ENCODE measurements around the gene BRF1.
A peak's percentile ranks its signal among the peaks of the same experiment; 100 is the strongest.
"Not testable (repeated sequence)": the region's sequence is repeated elsewhere in the genome, so short reads cannot be mapped to it uniquely, and the experiment has no call there.

BRF1 gene

DNA sequence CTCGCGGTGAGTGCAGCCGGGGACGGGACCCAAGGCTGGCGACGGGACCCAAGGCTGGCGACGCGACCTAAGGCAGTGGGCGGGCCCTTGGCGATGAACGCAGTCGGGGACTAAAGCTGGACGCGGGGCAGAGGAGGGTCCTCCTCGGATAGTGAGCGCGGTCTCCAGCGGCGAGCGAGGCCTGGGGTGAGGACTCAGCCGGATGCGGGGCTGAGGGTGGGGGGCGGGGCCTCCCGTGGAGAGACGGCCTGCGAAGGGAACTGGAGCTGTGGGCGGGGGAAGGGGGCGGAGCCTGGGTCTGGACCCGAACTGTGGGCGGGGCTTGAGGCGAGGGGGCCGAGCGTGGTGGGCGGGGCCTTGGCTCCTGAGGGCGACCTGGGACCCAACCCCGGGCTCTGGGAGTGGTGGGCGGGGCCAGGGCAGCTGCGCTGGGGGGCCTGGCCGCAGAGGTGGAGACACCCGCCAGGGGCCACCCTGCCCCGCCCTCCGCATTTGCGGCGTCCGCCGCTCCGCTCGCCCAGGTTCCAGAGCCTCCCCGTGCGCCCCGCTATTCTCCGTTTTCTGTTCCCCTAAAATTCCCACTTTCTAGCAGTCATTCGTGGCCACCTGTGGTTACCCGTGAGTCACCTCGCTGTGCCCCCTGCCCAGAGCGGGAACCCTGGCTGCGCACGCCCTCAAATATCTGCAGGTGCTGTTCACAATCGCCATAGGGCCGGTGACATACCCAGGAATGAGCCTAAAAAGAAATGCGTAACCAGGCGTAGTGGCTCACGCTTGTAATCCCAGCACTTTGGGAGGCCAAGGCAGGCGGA lies 508 bp upstream of the BRF1 start:
- peak overlapping the region; percentile 95 for H3K27ac ChIP-seq
- POLR2A ChIA-PET (ENCODE audit: low non-redundant PET) = interaction anchor here (0.6 to 1.0 kb wide), 6 partner anchors 85 to 334 kb away, joined by 3 to 7 read pairs (median 4); no protein-coding TSS in a partner anchor
- peak; percentile 98 for DNase-seq (ENCODE audit: low spot score)
- CTCF ChIA-PET = interaction anchor here (0.6 kb wide), 1 partner anchor 188 kb away, joined by 3 read pairs; no protein-coding TSS in a partner anchor
- TF ChIP-seq, protein P1, sequence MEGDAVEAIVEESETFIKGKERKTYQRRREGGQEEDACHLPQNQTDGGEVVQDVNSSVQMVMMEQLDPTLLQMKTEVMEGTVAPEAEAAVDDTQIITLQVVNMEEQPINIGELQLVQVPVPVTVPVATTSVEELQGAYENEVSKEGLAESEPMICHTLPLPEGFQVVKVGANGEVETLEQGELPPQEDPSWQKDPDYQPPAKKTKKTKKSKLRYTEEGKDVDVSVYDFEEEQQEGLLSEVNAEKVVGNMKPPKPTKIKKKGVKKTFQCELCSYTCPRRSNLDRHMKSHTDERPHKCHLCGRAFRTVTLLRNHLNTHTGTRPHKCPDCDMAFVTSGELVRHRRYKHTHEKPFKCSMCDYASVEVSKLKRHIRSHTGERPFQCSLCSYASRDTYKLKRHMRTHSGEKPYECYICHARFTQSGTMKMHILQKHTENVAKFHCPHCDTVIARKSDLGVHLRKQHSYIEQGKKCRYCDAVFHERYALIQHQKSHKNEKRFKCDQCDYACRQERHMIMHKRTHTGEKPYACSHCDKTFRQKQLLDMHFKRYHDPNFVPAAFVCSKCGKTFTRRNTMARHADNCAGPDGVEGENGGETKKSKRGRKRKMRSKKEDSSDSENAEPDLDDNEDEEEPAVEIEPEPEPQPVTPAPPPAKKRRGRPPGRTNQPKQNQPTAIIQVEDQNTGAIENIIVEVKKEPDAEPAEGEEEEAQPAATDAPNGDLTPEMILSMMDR (conservative IDR thresholded peaks at IDR 0.05; ENCODE audit: low read depth) = no peak

DNA sequence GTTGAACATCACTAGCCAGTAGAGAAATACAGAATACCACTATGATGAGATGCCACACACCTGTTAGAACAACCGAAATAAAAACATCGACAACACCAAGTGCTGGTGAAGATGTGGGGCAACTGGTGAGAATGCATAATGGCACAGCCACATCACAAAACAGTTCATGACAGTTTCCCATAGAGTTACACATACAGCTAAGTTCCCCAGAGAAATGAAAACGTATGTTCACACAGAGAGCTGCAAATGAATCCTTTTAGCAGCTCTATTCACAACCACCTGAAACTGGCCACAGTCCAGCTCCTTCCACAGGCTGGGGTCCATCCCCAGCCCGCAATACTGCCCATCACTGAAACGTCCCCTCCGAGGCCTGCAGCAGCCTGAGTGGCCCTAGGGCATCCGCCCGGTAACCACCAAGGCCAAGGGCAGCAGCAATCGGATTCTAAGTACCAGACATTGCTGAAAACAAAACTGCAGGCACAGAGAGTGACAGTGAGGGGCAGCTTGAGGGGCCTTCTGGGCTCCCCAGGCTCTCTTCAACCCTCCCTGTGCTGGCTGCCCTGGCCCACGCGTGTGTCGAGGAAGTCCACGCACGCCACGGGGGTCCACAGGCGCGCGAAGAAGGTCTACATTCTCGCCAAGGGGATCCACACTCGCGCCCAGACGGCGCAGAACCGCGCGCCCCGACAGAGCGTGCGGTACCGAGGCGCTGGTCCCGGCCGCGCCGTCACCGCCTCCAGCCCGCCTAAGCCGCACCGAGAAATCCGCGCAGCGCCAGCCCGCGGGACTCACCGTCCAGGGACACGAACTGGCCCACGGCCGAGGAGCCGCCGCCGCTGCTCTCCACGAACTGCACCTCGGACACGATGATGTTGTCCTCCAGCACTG lies 903 bp downstream of the BRF1 start:
- POLR2A ChIA-PET (ENCODE audit: low non-redundant PET) = no interaction called here
- TF ChIP-seq, protein P1 (conservative IDR thresholded peaks at IDR 0.05; ENCODE audit: low read depth) = no peak
- H3K27ac ChIP-seq = peak overlapping the region; percentile 95
- CTCF ChIA-PET = interaction anchor here (0.6 to 0.7 kb wide), 2 partner anchors 14 to 15 kb away, joined by 3 read pairs; no protein-coding TSS in a partner anchor
- DNase-seq (ENCODE audit: low spot score) = no peak

DNA sequence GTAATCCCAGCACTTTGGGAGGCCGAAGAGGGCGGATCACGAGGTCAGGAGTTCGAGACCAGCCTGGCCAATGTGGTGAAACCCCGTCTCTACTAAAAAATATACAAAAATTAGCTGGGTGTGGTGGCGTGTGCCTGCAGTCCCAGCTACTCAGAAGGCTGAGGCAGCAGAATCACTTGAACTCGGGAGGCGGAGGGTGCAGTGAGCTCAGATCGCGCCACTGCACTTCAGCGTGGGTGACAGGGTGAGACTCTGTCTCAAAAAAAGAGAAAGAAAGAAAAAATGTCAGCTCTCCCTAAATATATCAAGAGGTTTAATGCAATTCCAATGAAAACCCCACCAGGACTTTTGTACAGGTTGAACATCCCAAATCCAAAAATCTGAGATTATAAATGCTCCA lies 3.5 kb downstream of the BRF1 start:
- POLR2A ChIA-PET (ENCODE audit: low non-redundant PET); H3K27ac ChIP-seq; DNase-seq (ENCODE audit: low spot score): not testable (repeated sequence)
- CTCF ChIA-PET = interaction anchor here (0.7 kb wide), 2 partner anchors 69 to 118 kb away, joined by 4 to 5 read pairs; no protein-coding TSS in a partner anchor

DNA sequence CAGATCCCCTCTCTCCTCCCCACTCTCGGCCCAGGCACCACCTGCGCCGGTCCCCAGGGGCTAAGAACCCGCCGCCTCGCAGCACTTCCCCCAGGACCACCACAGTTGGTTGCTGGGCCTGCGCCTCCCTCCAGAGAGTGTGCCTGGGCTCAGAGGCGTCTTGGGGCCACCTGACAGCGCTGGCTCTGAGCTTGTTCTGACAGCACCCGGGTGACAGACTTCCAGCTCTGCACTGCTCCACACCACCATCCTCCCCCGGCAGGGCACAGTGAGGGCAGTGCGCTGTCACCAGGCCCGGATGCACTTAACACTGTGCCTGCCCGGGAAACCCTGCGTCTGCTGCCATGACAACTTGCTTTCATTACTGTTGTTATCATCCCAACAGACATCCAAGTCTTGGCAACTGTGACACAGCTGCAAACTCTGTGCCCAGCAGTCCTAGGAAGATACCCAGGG lies 6.6 kb downstream of the BRF1 start:
- POLR2A ChIA-PET (ENCODE audit: low non-redundant PET) = interaction anchor here (0.6 kb wide), 1 partner anchor 24 kb away, joined by 6 read pairs; no protein-coding TSS in a partner anchor
- no peak for DNase-seq (ENCODE audit: low spot score)
- CTCF ChIA-PET = interaction anchor here (0.6 to 0.7 kb wide), 3 partner anchors 11 to 244 kb away, joined by 3 read pairs; no protein-coding TSS in a partner anchor
- H3K27ac ChIP-seq = peak overlapping the region; percentile 18; the same call in 1 of the 2 replicates
- TF ChIP-seq, protein P1 (conservative IDR thresholded peaks at IDR 0.05; ENCODE audit: low read depth) = no peak

DNA sequence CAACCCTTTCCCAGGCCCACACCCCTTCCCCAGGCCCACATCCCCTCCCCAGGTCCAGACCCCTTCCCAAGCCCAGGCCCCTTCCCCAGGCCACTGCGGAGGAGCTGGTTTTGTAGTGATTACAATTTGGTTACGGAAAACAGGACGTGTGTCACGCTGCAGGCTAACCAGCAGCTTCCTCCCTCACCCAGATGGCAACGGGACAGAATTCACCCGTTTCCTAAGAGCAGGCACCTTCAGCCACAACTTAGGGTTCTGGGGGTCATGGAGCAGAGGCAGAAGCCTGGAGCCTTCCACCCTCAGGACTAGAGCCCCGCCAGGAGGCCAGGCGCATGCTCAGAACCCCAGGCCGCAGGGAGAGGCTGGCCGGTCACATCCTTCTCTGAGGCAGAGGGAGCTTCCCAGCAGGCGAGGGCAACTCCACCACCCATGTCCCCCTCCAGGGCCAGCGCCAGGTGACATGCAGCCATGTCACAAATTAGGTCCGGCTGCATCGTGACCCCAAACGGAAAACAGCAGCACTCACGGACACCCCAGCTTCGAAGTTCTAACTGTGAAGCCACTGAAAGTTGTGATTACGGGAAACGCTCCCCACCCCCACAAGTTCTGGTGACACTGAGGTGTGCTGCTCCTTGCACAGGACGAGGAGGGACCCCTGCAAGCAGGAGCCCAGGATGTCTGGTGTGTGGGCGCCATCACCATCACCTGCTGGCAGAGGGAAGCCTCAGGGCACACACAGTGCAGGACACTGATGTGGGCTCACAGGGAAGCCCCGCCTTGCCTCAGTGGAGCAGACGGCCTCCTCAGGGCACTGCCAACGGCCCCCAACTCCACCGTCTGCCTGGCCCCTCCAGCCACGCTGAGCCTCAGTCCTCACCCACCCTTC lies 7.7 kb downstream of the BRF1 start:
- no peak for DNase-seq (ENCODE audit: low spot score)
- H3K27ac ChIP-seq = no peak overlapping the region
- ChIA-PET POLR2A (ENCODE audit: low non-redundant PET) (no interaction called here), CTCF (interaction anchor here (0.7 kb wide), 1 partner anchor 10 kb away, joined by 3 read pairs; no protein-coding TSS in a partner anchor)
- TF ChIP-seq, protein P1 (conservative IDR thresholded peaks at IDR 0.05; ENCODE audit: low read depth) = no peak

DNA sequence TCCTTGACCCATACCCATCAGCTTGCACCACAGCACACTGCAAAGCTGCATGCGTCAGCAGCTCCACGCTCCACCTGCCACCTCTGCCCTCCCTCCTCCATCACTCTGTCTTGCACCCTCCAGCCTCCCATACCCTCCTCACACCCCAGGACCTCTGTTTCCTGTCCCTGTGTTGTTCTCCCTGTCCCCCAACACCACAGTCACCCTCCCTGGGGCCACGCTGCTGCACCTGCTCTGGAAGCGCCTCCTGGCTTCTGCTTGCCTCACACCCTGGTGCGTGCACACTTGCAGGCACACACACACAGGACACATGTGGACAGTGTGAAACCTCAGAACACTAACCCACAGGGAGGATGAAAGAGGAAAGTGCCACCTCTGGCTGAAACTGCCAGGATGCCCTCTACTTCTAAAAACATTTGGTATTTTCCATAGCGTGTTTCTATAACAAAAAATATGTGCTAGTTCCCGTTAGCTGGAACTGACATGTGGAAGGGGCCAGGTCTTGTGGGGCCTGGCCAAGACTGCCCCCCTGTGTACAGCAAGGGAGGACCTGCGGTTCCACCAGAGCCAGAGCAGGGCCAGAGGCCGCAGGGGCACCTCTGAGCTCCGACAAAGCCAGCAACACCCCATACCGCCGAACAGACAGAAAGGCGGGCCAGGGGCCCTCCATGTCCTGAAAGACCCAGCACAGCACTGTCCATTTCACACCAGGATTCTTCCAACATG lies 10.0 kb downstream of the BRF1 start:
- H3K27ac ChIP-seq = no peak overlapping the region
- TF ChIP-seq, protein P1 (conservative IDR thresholded peaks at IDR 0.05; ENCODE audit: low read depth) = no peak
- CTCF ChIA-PET = interaction anchor here (0.5 kb wide), 1 partner anchor 26 kb away, joined by 3 read pairs; no protein-coding TSS in a partner anchor
- POLR2A ChIA-PET (ENCODE audit: low non-redundant PET) = no interaction called here
- no peak for DNase-seq (ENCODE audit: low spot score)

DNA sequence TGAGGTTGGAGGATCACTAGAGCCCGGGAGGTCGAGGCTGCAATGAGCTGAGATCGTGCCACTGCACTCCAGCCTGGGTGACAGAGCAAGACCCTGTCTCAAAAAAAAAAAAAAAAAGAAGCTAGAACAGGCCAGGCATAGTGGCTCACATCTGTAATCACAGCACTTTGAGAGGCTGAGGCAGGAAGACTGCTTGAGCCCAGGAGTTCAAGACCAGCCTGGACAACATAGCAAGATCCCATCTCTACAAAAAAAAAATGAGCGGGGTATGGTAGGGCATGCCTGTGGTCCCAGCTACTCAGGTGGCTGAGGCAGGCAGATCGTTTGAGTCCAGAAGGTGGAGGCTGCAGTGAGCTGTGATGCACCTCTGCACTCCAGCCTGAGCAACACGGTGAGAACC lies 11.9 kb downstream of the BRF1 start:
- POLR2A ChIA-PET (ENCODE audit: low non-redundant PET) = interaction anchor here (0.6 kb wide), 1 partner anchor 416 kb away, joined by 3 read pairs; no protein-coding TSS in a partner anchor
- DNase-seq (ENCODE audit: low spot score) = not testable (repeated sequence)
- CTCF ChIA-PET = interaction anchor here (0.6 to 1.2 kb wide), 2 partner anchors 198 to 349 kb away, joined by 3 read pairs; no protein-coding TSS in a partner anchor

More for the DNA sequence above, 11.9 kb downstream of the BRF1 start:
- not testable (repeated sequence) for H3K27ac ChIP-seq

All from RWPE1 (cell line).